Gastroesophageal sphincter (tissue), 3 donors: ENCODE results near the gene ZNF777.

ENCODE experiments used
- CTCF ChIP-seq, 4 experiments: fragments of 200-600 bp in 2 of 4; fragments of 450-650 bp in 2 of 4; sonication (generic) in 1 of 4; IDR thresholded peaks; one replicate each; pipeline ENCODE4 v1.5.1; 2017 to 2019; ENCODE audit warnings: antibody characterized with exemption in 4 of 4, mild to moderate bottlenecking in 2 of 4, moderate library complexity in 2 of 4
- EP300 ChIP-seq: sonication (generic); formaldehyde crosslinking; IDR thresholded peaks from one replicate; pipeline ENCODE4 v1.6.1; 2017; ENCODE audit warnings: antibody characterized with exemption, mild to moderate bottlenecking
- POLR2AphosphoS5 ChIP-seq: sonication (generic); formaldehyde crosslinking; IDR thresholded peaks from one replicate; pipeline ENCODE4 v1.6.1; 2017; ENCODE audit warnings: antibody characterized with exemption

GRCh38 chr7:149477494-149478443, 16.9 kb upstream of the ZNF777 start:
- TF ChIP-seq CTCF (IDR thresholded peaks at IDR 0.05) (no peak), POLR2AphosphoS5 (no peak), EP300 (no peak)
